K562 (cell line): ENCODE measurements around the gene EVC. TPM values are rescaled to one million over a fixed set of nuclear protein-coding genes. Genes with fewer than 3 reads are reported as not detected.

ENCODE experiments used
- ATAC-seq: fragments of 200-7000 bp; cut with Tn5 transposase; 3 replicates; pipeline ENCODE4 v1.9.1; 2020; ENCODE audit warnings: moderate library complexity
- BruUV-seq: library from RNA; stranded (reverse); fragments of 400-500 nt; replicated peaks from 2 replicates; lab custom pipeline; 2021; lab: Mats Ljungman, UMichigan
- CTCF ChIA-PET: fragments of 300-600 bp; formaldehyde crosslinking; extraction: SDS; loops from one replicate; lab custom pipeline; 2021; ENCODE audit warnings: low intra/inter-chr PET ratio; lab: Yijun Ruan, JAX
- POLR2A ChIA-PET: fragments of 300-600, 350-650 bp; sonication (Branson Sonifier 250); formaldehyde crosslinking; extraction: SDS; loops from one replicate; lab custom pipeline; 2021; ENCODE audit warnings: antibody characterized with exemption, inconsistent platforms; lab: Yijun Ruan, JAX
- DNase-seq, 4 experiments: peaks; one replicate each; pipeline versions ENCODE4 v3.0.0 to v3.0.0-alpha.2; 2011 to 2018; ENCODE audit warnings: low spot score in 3 of 4, mixed read lengths in 3 of 4; ENCODE audit errors: extremely low read depth in 1 of 4
- FAIRE-seq: peaks from 2 replicates; lab custom pipeline; 2011; peaks lifted over from hg19 to GRCh38; lab: Jason Lieb, UNC
- H2AFZ ChIP-seq: 2 replicates; pipeline ENCODE4 v1.6.0; 2011; ENCODE audit warnings: low read depth, low read length, control low read depth, inconsistent platforms
- H3K27ac ChIP-seq: fragments of 200-600 bp; 3 replicates; pipeline ENCODE4 v1.8.0; 2011; ENCODE audit warnings: low read depth, mild to moderate bottlenecking, control low read depth, inconsistent platforms, low read length, moderate library complexity, mixed read lengths; ENCODE audit errors: extremely low read depth
- H3K27me3 ChIP-seq, 2 experiments: fragments of 300-600 bp in 1 of 2; 2 replicates in 1 of 2; 3 replicates in 1 of 2; pipeline versions ENCODE4 v1.6.0 to v1.8.0; 2011; ENCODE audit warnings: inconsistent platforms in 2 of 2, low read length in 2 of 2, mild to moderate bottlenecking in 1 of 2, mixed read lengths in 1 of 2, moderate library complexity in 1 of 2; ENCODE audit not compliant: control insufficient read depth in 2 of 2, insufficient read depth in 2 of 2
- H3K36me3 ChIP-seq: fragments of 300-600 bp; 3 replicates; pipeline ENCODE4 v1.8.0; 2011; ENCODE audit warnings: mild to moderate bottlenecking, low read length, inconsistent platforms; ENCODE audit not compliant: control insufficient read depth, insufficient read depth
- H3K4me1 ChIP-seq, 2 experiments: fragments of 200-600 bp in 1 of 2; replicated peaks in 1 of 2; 2 replicates in 1 of 2; 3 replicates in 1 of 2; pipeline versions ENCODE4 v1.5.1 to v1.8.0; 2011; ENCODE audit warnings: inconsistent platforms in 2 of 2, low read length in 2 of 2, mild to moderate bottlenecking in 1 of 2, mixed read lengths in 1 of 2, moderate library complexity in 1 of 2; ENCODE audit not compliant: control insufficient read depth in 2 of 2, insufficient read depth in 2 of 2
- H3K4me2 ChIP-seq: 2 replicates; pipeline ENCODE4 v1.6.1; 2011; ENCODE audit warnings: low read length, control low read depth, inconsistent platforms, mixed read lengths; ENCODE audit not compliant: insufficient read depth
- H3K4me3 ChIP-seq: fragments of 200-600 bp; sonication (generic), shearing (Covaris generic); 2 replicates; pipeline ENCODE4 v1.5.1; 2016; ENCODE audit warnings: control low read depth, inconsistent platforms
- H3K79me2 ChIP-seq: fragments of 200-600 bp; 3 replicates; pipeline ENCODE4 v1.8.0; 2011; ENCODE audit warnings: low read length, inconsistent platforms; ENCODE audit not compliant: control insufficient read depth, insufficient read depth
- H3K9ac ChIP-seq, 2 experiments: 2 replicates each; pipeline versions ENCODE4 v1.6.0 to v1.6.1; 2011; ENCODE audit warnings: low read depth in 2 of 2, low read length in 2 of 2, control low read depth in 1 of 2, inconsistent platforms in 1 of 2, mild to moderate bottlenecking in 1 of 2, mixed read lengths in 1 of 2; ENCODE audit not compliant: insufficient read depth in 1 of 2
- H3K9me1 ChIP-seq: one replicate; pipeline ENCODE4 v1.6.0; 2011; ENCODE audit warnings: inconsistent platforms, mild to moderate bottlenecking, low read length, moderate library complexity; ENCODE audit not compliant: control insufficient read depth, insufficient read depth
- H3K9me3 ChIP-seq: replicated peaks from 2 replicates; pipeline ENCODE4 v1.5.1; 2011; ENCODE audit warnings: low read depth, low read length, inconsistent platforms; ENCODE audit not compliant: control insufficient read depth, insufficient read depth
- H4K20me1 ChIP-seq: replicated peaks from 2 replicates; pipeline ENCODE4 v1.6.1; 2011; ENCODE audit warnings: low read length, inconsistent platforms, mixed read lengths; ENCODE audit not compliant: control insufficient read depth, insufficient read depth
- BCL6 ChIP-seq: fragments of 250-450 bp; sonication (Bioruptor Pico); IDR thresholded peaks from 2 replicates; pipeline ENCODE4 v1.4.0; 2020
- C11orf30 ChIP-seq: fragments of 450-650 bp; IDR thresholded peaks from 2 replicates; pipeline ENCODE4 v1.6.1; 2016; ENCODE audit warnings: low read depth, mild to moderate bottlenecking
- E2F4 ChIP-seq: sonication (generic); formaldehyde crosslinking; IDR thresholded peaks from 2 replicates; pipeline ENCODE4 v1.8.0; 2022; ENCODE audit warnings: mild to moderate bottlenecking, low read depth, missing genetic modification reagents
- EWSR1 ChIP-seq: fragments of 450-650 bp; IDR thresholded peaks from 2 replicates; pipeline ENCODE4 v1.6.1; 2018; ENCODE audit warnings: borderline replicate concordance, mild to moderate bottlenecking, low read depth, moderate library complexity; ENCODE audit not compliant: partially characterized antibody
- KAT7 ChIP-seq: sonication (generic); formaldehyde crosslinking; IDR thresholded peaks from 2 replicates; pipeline ENCODE4 v1.8.0; 2022; ENCODE audit warnings: missing genetic modification reagents, mild to moderate bottlenecking, borderline replicate concordance
- MAFF ChIP-seq: IDR thresholded peaks from 2 replicates; pipeline ENCODE4 v1.6.1; 2012; ENCODE audit warnings: low read length, improper control_type of control experiment
- MAFG ChIP-seq: fragments of 450-650 bp; conservative IDR thresholded peaks from 2 replicates; pipeline ENCODE4 v1.6.1; 2016; ENCODE audit warnings: missing genetic modification characterization, missing compliant biosample characterization
- MEF2D ChIP-seq: conservative IDR thresholded peaks from 2 replicates; pipeline ENCODE4 v1.6.1; 2016; ENCODE audit warnings: low read depth, missing genetic modification characterization, missing compliant biosample characterization
- RAD51 ChIP-seq: fragments of 450-650 bp; IDR thresholded peaks from 2 replicates; pipeline ENCODE4 v1.7.1; 2016; ENCODE audit warnings: low read depth, mild to moderate bottlenecking, borderline replicate concordance
- SUPT5H ChIP-seq: fragments of 450-650 bp; IDR thresholded peaks from 2 replicates; pipeline ENCODE4 v1.6.1; 2016
- TSHZ1 ChIP-seq: fragments of 250-450 bp; sonication (Bioruptor Pico); IDR thresholded peaks from 2 replicates; pipeline ENCODE4 v1.4.0; 2020; ENCODE audit warnings: mild to moderate bottlenecking, moderate library complexity
- ZNF232 ChIP-seq: sonication (generic); formaldehyde crosslinking; IDR thresholded peaks from 2 replicates; pipeline ENCODE4 v1.8.0; 2022; ENCODE audit warnings: mild to moderate bottlenecking, missing genetic modification reagents
- ZNF583 ChIP-seq: fragments of 250-450 bp; sonication (Bioruptor Pico); IDR thresholded peaks from 2 replicates; pipeline ENCODE4 v1.4.0; 2020
- WGBS: fragments of 100-300 bp; shearing (Covaris generic); methylation state at CpG from one replicate; pipeline ENCODE4 v1.1.6; 2016; ENCODE audit warnings: low coverage, mixed read lengths; ENCODE audit not compliant: insufficient coverage; ENCODE audit errors: missing lambda C conversion rate; 5-methylcytosine and 5-hydroxymethylcytosine counted together
- in situ Hi-C: fragments of 300-500 bp; cut with MboI; formaldehyde crosslinking; loops from 4 replicates; pipeline ENCODE4 v1.15.0; 2018; ENCODE audit warnings: inconsistent platforms, mixed read lengths
- intact Hi-C: fragments of 100-400 bp; cut with micrococcal nuclease; formaldehyde crosslinking; loops from 2 replicates; pipeline ENCODE4 v1.14.2; 2022
- polyA plus RNA-seq, 8 experiments: library from polyadenylated mRNA; depleted of rRNA in 4 of 8; stranded (reverse) in 5 of 8; unstranded in 3 of 8; fragments of >200 nt; fragmentation: Nextera tagmentation in 2 of 8; fragmentation: Illumina TruSeq in 1 of 8; extraction: Ambion mirVana in 2 of 8; extraction: Trizol in 1 of 8; gene quantifications; 2 replicates each; pipeline versions ENCODE4 v1.2.1 to v1.2.3, GENCODE V29; 2011 to 2014; ENCODE audit warnings: inconsistent platforms in 1 of 8, missing spikeins in 1 of 8
- total RNA-seq, 7 experiments: library from RNA; depleted of rRNA in 6 of 7; stranded (reverse); fragments of >200 nt in 6 of 7; fragmentation: Illumina TruSeq in 2 of 7; extraction: Trizol in 2 of 7; gene quantifications; 2 replicates each; pipeline versions ENCODE4 v1.2.1 to v1.2.3, GENCODE V29; 2011 to 2021; ENCODE audit warnings: low replicate concordance in 1 of 7
- TF ChIP-seq, protein P1 (sequence below): fragments of 450-650 bp; formaldehyde crosslinking; IDR thresholded peaks from 2 replicates; pipeline ENCODE4 v1.4.0; 2020; ENCODE audit warnings: mild to moderate bottlenecking, moderate library complexity

EVC gene
- total and polyA plus RNA-seq, 9 of the 15 experiments (the other 6 are each of a cell fraction or from before 2014, with no cell fraction given) = 0.03 to 3.2 (median 1.1) TPM

DNA sequence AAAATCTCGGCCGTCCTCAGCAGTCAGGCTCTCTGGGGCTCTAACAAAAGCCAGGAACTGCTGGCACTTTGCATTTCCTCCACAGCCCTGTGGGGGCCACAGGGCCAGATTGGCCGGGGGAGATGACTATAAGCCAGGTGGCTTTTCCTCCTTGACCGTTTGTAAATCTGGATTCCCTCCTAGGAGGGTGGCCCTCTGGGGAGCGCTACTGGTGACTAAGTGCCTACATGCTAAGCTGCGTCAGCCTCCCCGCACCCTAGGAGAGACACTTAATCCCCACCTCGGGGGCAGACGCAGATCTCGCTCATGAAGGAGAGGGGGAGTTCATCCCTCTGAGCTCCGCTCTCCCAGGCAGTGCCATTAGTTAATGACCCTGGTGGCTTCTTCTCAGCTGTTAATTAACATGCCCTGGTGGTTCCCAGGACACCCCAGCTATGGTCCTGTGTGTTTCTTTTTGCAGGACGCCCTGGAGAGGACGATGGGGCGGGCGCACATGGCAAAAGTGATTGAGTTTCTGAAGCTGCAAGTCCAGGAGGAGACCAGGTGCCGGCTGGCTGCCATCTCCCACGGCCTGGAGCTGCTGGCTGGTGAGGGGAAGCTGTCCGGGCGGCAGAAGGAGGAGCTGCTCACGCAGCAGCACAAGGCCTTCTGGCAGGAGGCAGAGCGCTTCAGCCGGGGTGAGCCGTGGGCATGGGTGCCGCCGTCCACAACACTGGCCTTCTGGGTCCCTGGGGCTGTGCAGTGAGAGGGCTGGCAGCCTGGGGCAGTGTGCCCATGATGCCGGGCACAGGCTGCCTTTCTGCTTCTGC lies 41.6 kb downstream of the EVC start:
- ATAC-seq (no peak), FAIRE-seq (no peak), DNase-seq (no peak)
- in situ Hi-C loops = no loop called here
- intact Hi-C loops = no loop called here
- H3K27me3 ChIP-seq = peaks cover 0 to 6% of the 10 kb centered on the region in 2 experiments; a peak in 1 of 5 replicates
- 17% methylated on average over 23 of the region's 26 CpGs for WGBS
- no peak overlapping the region for H3K4me3 ChIP-seq
- H3K4me2 ChIP-seq = no peak overlapping the region
- no peak overlapping the region for H3K27ac ChIP-seq
- no peaks in the 10 kb centered on the region for H3K36me3 ChIP-seq
- peaks cover 5 to 10% of the 10 kb centered on the region in 2 experiments; a peak in 3 of 5 replicates for H3K4me1 ChIP-seq
- CTCF ChIA-PET = no interaction called here
- H3K9me1 ChIP-seq = no peaks in the 10 kb centered on the region
- no peak overlapping the region for H2AFZ ChIP-seq
- BruUV-seq = no TSS peak
- no peaks in the 10 kb centered on the region for H3K79me2 ChIP-seq
- H3K9me3 ChIP-seq = no peaks in the 10 kb centered on the region
- no peak for TF ChIP-seq MEF2D (tag)
- TF ChIP-seq RAD51 = no peak
- no peak for TF ChIP-seq MAFG
- TF ChIP-seq, protein P1, sequence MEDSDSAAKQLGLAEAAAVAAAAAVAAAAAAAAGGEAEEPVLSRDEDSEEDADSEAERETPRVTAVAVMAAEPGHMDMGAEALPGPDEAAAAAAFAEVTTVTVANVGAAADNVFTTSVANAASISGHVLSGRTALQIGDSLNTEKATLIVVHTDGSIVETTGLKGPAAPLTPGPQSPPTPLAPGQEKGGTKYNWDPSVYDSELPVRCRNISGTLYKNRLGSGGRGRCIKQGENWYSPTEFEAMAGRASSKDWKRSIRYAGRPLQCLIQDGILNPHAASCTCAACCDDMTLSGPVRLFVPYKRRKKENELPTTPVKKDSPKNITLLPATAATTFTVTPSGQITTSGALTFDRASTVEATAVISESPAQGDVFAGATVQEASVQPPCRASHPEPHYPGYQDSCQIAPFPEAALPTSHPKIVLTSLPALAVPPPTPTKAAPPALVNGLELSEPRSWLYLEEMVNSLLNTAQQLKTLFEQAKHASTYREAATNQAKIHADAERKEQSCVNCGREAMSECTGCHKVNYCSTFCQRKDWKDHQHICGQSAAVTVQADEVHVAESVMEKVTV (CRISPR knock-in tag) = no peak
- TF ChIP-seq EWSR1 = no peak
- no peak for TF ChIP-seq TSHZ1 (CRISPR knock-in tag)
- no peak for TF ChIP-seq SUPT5H
- TF ChIP-seq ZNF583 = no peak
- TF ChIP-seq MAFF = no peak
- no peak for TF ChIP-seq ZNF232 (CRISPR knock-in tag)
- no peak for TF ChIP-seq KAT7
- TF ChIP-seq BCL6 (CRISPR knock-in tag) = no peak
- TF ChIP-seq C11orf30 = no peak
- no peak for TF ChIP-seq E2F4
- POLR2A ChIA-PET = no interaction called here
- H3K9ac ChIP-seq = no peak overlapping the region
- no peaks in the 10 kb centered on the region; the same call in 1 of the 2 replicates for H4K20me1 ChIP-seq
